ENCODE measurements around the gene ZNF592. TPM values are rescaled to one million over a fixed set of nuclear protein-coding genes. Genes with fewer than 3 reads are reported as not detected.

ZNF592 gene
- total and polyA plus RNA-seq, 2 of the 13 experiments (the other 11 are each of a cell fraction or from before 2014, with no cell fraction given), result 8.2 to 9.8 TPM

GRCh38 chr15:84740691-84741090 is 7.7 kb upstream of the ZNF592 start:
- DNase-seq (ENCODE audit: low spot score), result no peak
- H3K79me2 ChIP-seq (ENCODE audit: insufficient read depth, low read length), result no peaks in the 10 kb centered on the region
- no peak for FAIRE-seq
- no peak overlapping the region for H3K27ac ChIP-seq (ENCODE audit: extremely low read length, insufficient read depth, low read length)
- ChIA-PET CTCF (ENCODE audit: low intra/inter-chr PET ratio, low total read pairs) (no interaction called here), POLR2A (no interaction called here)
- no TSS peak for BruUV-seq (replicated peaks)
- no peaks in the 10 kb centered on the region; a peak in 1 of 5 replicates for H3K27me3 ChIP-seq (ENCODE audit: control insufficient read depth in 1 of 2, insufficient read depth in 2 of 2, low read length in 2 of 2)
- TF ChIP-seq FOXK1 (CRISPR knock-in tag; IDR thresholded peaks at IDR 0.05; ENCODE audit: borderline replicate concordance, low read depth), result no peak
- TF ChIP-seq ZNF235 (CRISPR knock-in tag; IDR thresholded peaks at IDR 0.05; ENCODE audit: borderline replicate concordance), result no peak
- TF ChIP-seq ZNF678 (CRISPR knock-in tag; IDR thresholded peaks at IDR 0.05), result no peak
- no peak for TF ChIP-seq ZSCAN30 (CRISPR knock-in tag; IDR thresholded peaks at IDR 0.05)
- no peak for TF ChIP-seq REXO4 (CRISPR knock-in tag; IDR thresholded peaks at IDR 0.05; ENCODE audit: borderline replicate concordance)
- TF ChIP-seq ZNF143 (CRISPR knock-in tag; IDR thresholded peaks at IDR 0.05), result no peak
- no peaks in the 10 kb centered on the region for H3K36me3 ChIP-seq (replicated peaks in 1 of 2; ENCODE audit: control insufficient read depth in 1 of 2, insufficient read depth in 2 of 2, low read length in 2 of 2)
- ATAC-seq, result no peak
- intact Hi-C loops (cut with micrococcal nuclease; ENCODE audit: unreplicated experiment), result loop anchor here (10.0 kb wide), 1 partner anchor 46 kb away; no protein-coding TSS in a partner anchor
- no peaks in the 10 kb centered on the region for H4K20me1 ChIP-seq (ENCODE audit: insufficient read depth, low read length)
- H3K9me3 ChIP-seq (ENCODE audit: low read length), result no peaks in the 10 kb centered on the region
- H3K4me1 ChIP-seq (ENCODE audit: insufficient read depth, low read length), result peaks cover 11% of the 10 kb centered on the region
- WGBS (ENCODE audit: low lambda C conversion rate), result 84% methylated on average over 4 of the region's 4 CpGs
- H3K9ac ChIP-seq (ENCODE audit: insufficient read depth, low read depth, low read length), result no peak overlapping the region
- in situ Hi-C loops (cut with HindIII; ENCODE audit: extremely low pct_ligation_motif_present, low pct_unique_long_range_greater_than_20kb), result no loop called here
- H3K4me2 ChIP-seq (ENCODE audit: low read depth, low read length), result 0 out of 2 replicates have a peak overlapping the region, but pooled peaks have one; percentile 3
- no peak overlapping the region for H3K4me3 ChIP-seq (replicated peaks in 1 of 3; ENCODE audit: insufficient read depth in 1 of 3, low read depth in 2 of 3, low read length in 3 of 3)
- no peak overlapping the region for H2AFZ ChIP-seq (ENCODE audit: low read length)

DNA sequence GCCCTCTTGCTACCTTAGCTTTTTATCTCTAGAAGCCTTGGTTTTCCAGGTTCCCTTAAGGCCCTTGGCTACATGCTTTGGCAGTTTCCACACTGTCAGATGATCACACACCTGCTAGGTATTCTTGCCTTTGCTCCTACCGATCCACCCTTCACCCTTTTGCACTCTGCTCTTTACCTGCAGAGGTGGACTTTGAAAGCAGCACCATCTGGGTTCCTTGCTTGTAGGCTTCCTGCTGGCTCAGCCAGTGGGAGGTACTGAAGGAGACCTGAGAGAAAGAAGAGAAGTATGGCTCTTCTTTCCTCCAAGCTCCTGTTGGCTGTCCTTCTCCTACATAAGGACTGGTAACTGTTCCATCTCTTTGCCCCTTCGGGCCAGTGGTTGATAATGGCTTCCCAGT is 7.3 kb upstream of the ZNF592 start:
- Histone ChIP-seq H4K20me1 (ENCODE audit: insufficient read depth, low read length) (no peaks in the 10 kb centered on the region), H3K36me3 (replicated peaks in 1 of 2; ENCODE audit: control insufficient read depth in 1 of 2, insufficient read depth in 2 of 2, low read length in 2 of 2) (no peaks in the 10 kb centered on the region), H3K4me3 (replicated peaks in 1 of 3; ENCODE audit: insufficient read depth in 1 of 3, low read depth in 2 of 3, low read length in 3 of 3) (no peak overlapping the region), H3K9ac (ENCODE audit: insufficient read depth, low read depth, low read length) (no peak overlapping the region), H3K79me2 (ENCODE audit: insufficient read depth, low read length) (no peaks in the 10 kb centered on the region), H3K4me1 (ENCODE audit: insufficient read depth, low read length) (peaks cover 12% of the 10 kb centered on the region), H3K4me2 (ENCODE audit: low read depth, low read length) (0 out of 2 replicates have a peak overlapping the region, but pooled peaks have one; percentile 3), H2AFZ (ENCODE audit: low read length) (no peak overlapping the region), H3K27ac (ENCODE audit: extremely low read length, insufficient read depth, low read length) (no peak overlapping the region), H3K9me3 (ENCODE audit: low read length) (no peaks in the 10 kb centered on the region), H3K27me3 (ENCODE audit: control insufficient read depth in 1 of 2, insufficient read depth in 2 of 2, low read length in 2 of 2) (no peaks in the 10 kb centered on the region; a peak in 1 of 5 replicates)
- no peak; the same call in 2 of the 3 replicates for ATAC-seq
- WGBS (ENCODE audit: low lambda C conversion rate), result 34% methylated on average over 2 of the region's 2 CpGs
- no peak for DNase-seq (ENCODE audit: low spot score)
- in situ Hi-C loops (cut with HindIII; ENCODE audit: extremely low pct_ligation_motif_present, low pct_unique_long_range_greater_than_20kb) (no loop called here), intact Hi-C loops (cut with micrococcal nuclease; ENCODE audit: unreplicated experiment) (loop anchor here (10.0 kb wide), 1 partner anchor 46 kb away; no protein-coding TSS in a partner anchor)
- FAIRE-seq, result no peak
- no TSS peak for BruUV-seq (replicated peaks)
- POLR2A ChIA-PET, result no interaction called here
- CTCF ChIA-PET (ENCODE audit: low intra/inter-chr PET ratio, low total read pairs), result no interaction called here
- TF ChIP-seq HNF4A (CRISPR knock-in tag; IDR thresholded peaks at IDR 0.05) (peak; percentile 51; the same call in 1 of the 2 replicates), ZNF335 (CRISPR knock-in tag; IDR thresholded peaks at IDR 0.05) (no peak), CCDC6 (CRISPR knock-in tag; IDR thresholded peaks at IDR 0.05) (no peak), ARNT2 (CRISPR knock-in tag; IDR thresholded peaks at IDR 0.05; ENCODE audit: low read depth) (no peak), IRF2 (CRISPR knock-in tag; IDR thresholded peaks at IDR 0.05) (no peak)
- TF ChIP-seq, protein P1, sequence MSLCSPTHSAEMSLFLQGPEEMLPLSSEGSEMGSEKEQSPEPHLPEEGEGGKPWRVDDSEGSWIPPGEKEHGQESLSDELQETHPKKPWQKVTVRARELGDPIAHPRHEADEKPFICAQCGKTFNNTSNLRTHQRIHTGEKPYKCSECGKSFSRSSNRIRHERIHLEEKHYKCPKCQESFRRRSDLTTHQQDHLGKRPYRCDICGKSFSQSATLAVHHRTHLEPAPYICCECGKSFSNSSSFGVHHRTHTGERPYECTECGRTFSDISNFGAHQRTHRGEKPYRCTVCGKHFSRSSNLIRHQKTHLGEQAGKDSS (CRISPR knock-in tag; IDR thresholded peaks at IDR 0.05; ENCODE audit: borderline replicate concordance, low read depth), result no peak
- TF ChIP-seq, protein P2, sequence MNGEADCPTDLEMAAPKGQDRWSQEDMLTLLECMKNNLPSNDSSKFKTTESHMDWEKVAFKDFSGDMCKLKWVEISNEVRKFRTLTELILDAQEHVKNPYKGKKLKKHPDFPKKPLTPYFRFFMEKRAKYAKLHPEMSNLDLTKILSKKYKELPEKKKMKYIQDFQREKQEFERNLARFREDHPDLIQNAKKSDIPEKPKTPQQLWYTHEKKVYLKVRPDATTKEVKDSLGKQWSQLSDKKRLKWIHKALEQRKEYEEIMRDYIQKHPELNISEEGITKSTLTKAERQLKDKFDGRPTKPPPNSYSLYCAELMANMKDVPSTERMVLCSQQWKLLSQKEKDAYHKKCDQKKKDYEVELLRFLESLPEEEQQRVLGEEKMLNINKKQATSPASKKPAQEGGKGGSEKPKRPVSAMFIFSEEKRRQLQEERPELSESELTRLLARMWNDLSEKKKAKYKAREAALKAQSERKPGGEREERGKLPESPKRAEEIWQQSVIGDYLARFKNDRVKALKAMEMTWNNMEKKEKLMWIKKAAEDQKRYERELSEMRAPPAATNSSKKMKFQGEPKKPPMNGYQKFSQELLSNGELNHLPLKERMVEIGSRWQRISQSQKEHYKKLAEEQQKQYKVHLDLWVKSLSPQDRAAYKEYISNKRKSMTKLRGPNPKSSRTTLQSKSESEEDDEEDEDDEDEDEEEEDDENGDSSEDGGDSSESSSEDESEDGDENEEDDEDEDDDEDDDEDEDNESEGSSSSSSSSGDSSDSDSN (CRISPR knock-in tag; IDR thresholded peaks at IDR 0.05), result no peak
- TF ChIP-seq, protein P3, sequence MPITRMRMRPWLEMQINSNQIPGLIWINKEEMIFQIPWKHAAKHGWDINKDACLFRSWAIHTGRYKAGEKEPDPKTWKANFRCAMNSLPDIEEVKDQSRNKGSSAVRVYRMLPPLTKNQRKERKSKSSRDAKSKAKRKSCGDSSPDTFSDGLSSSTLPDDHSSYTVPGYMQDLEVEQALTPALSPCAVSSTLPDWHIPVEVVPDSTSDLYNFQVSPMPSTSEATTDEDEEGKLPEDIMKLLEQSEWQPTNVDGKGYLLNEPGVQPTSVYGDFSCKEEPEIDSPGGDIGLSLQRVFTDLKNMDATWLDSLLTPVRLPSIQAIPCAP (CRISPR knock-in tag; IDR thresholded peaks at IDR 0.05; ENCODE audit: low read depth), result no peak
